Keratinocyte (primary cell): ENCODE measurements around the gene CORO1C. TPM values are rescaled to one million over a fixed set of nuclear protein-coding genes. Genes with fewer than 3 reads are reported as not detected.
A peak's percentile ranks its signal among the peaks of the same experiment; 100 is the strongest.

ENCODE experiments used
- DNase-seq: peaks from one replicate; pipeline ENCODE4 v3.0.0-alpha.2; 2011; ENCODE audit warnings: low read depth, missing footprints, low spot score
- FAIRE-seq: peaks from 2 replicates; lab custom pipeline; 2011; peaks lifted over from hg19 to GRCh38; lab: Jason Lieb, UNC
- H2AFZ ChIP-seq: 2 replicates; pipeline ENCODE4 v1.6.0; 2012; ENCODE audit warnings: low read length, control low read depth, inconsistent platforms; ENCODE audit not compliant: control insufficient read depth
- H3K27ac ChIP-seq: 2 replicates; pipeline ENCODE4 v1.5.1; 2011; ENCODE audit warnings: low read length; ENCODE audit not compliant: control insufficient read depth, insufficient read depth
- H3K27me3 ChIP-seq: 3 replicates; pipeline ENCODE4 v1.6.0; 2011; ENCODE audit warnings: low read length; ENCODE audit not compliant: control insufficient read depth, insufficient read depth; ENCODE audit errors: extremely low read depth
- H3K36me3 ChIP-seq, 2 experiments: 2 replicates in 1 of 2; 3 replicates in 1 of 2; pipeline ENCODE4 v1.5.1; 2011; ENCODE audit warnings: low read length in 2 of 2, mild to moderate bottlenecking in 1 of 2; ENCODE audit not compliant: control insufficient read depth in 2 of 2, insufficient read depth in 2 of 2; ENCODE audit errors: extremely low read depth in 1 of 2
- H3K4me1 ChIP-seq: 3 replicates; pipeline ENCODE4 v1.5.1; 2011; ENCODE audit warnings: low read length; ENCODE audit not compliant: control insufficient read depth, insufficient read depth; ENCODE audit errors: extremely low read depth
- H3K4me2 ChIP-seq: 3 replicates; pipeline ENCODE4 v1.6.0; 2011; ENCODE audit warnings: low read depth, low read length; ENCODE audit not compliant: control insufficient read depth, insufficient read depth; ENCODE audit errors: extremely low read depth
- H3K4me3 ChIP-seq, 3 experiments: fragments of 200-600 bp in 1 of 3; sonication (generic) in 1 of 3; 2 replicates in 2 of 3; 3 replicates in 1 of 3; pipeline ENCODE4 v1.5.1; 2011 to 2016; ENCODE audit warnings: low read length in 3 of 3, mild to moderate bottlenecking in 3 of 3, control low read depth in 2 of 3, inconsistent platforms in 1 of 3, low read depth in 1 of 3, mixed read lengths in 1 of 3, mixed run types in 1 of 3, moderate library complexity in 1 of 3; ENCODE audit not compliant: control insufficient read depth in 2 of 3, insufficient read depth in 2 of 3; ENCODE audit errors: extremely low read depth in 1 of 3
- H3K79me2 ChIP-seq: 2 replicates; pipeline ENCODE4 v1.6.0; 2012; ENCODE audit warnings: low read length; ENCODE audit not compliant: control insufficient read depth, insufficient read depth
- H3K9ac ChIP-seq: 3 replicates; pipeline ENCODE4 v1.6.0; 2011; ENCODE audit warnings: low read length; ENCODE audit not compliant: control insufficient read depth, insufficient read depth; ENCODE audit errors: extremely low read depth
- H3K9me1 ChIP-seq: 3 replicates; pipeline ENCODE4 v1.6.0; 2011; ENCODE audit warnings: low read length; ENCODE audit not compliant: control insufficient read depth, insufficient read depth; ENCODE audit errors: extremely low read depth
- H3K9me3 ChIP-seq: 2 replicates; pipeline ENCODE4 v1.5.1; 2012; ENCODE audit warnings: low read depth, low read length; ENCODE audit not compliant: control insufficient read depth
- H4K20me1 ChIP-seq: 3 replicates; pipeline ENCODE4 v1.6.0; 2011; ENCODE audit warnings: low read length; ENCODE audit not compliant: control insufficient read depth, insufficient read depth; ENCODE audit errors: extremely low read depth
- CTCF ChIP-seq, 3 experiments: IDR thresholded peaks in 1 of 3; conservative IDR thresholded peaks in 1 of 3; optimal IDR thresholded peaks in 1 of 3; 2 replicates in 2 of 3; 3 replicates in 1 of 3; pipeline versions ENCODE3 to v1.5.1; 2011; ENCODE audit warnings: low read length in 3 of 3, mild to moderate bottlenecking in 3 of 3, moderate library complexity in 2 of 3, control low read depth in 1 of 3, inconsistent platforms in 1 of 3; ENCODE audit not compliant: insufficient read depth in 2 of 3; ENCODE audit errors: extremely low read depth in 1 of 3
- EZH2 ChIP-seq: IDR thresholded peaks from one replicate; pipeline ENCODE4 v1.6.1; 2012; ENCODE audit warnings: inconsistent platforms, mild to moderate bottlenecking, low read length, moderate library complexity
- dilution Hi-C: fragments of 300-500 bp; cut with MboI; formaldehyde crosslinking; loops from one replicate; pipeline ENCODE4 v1.7.0; 2020; ENCODE audit warnings: low sequenced_read_pairs; ENCODE audit not compliant: extremely low pct_ligation_motif_present
- polyA plus RNA-seq, 5 experiments: library from polyadenylated mRNA; depleted of rRNA in 3 of 5; stranded (reverse) in 3 of 5; stranded (forward) in 1 of 5; unstranded in 1 of 5; fragments of >200 nt; gene quantifications; 1 replicate in 1 of 5; 2 replicates in 3 of 5; 3 replicates in 1 of 5; pipeline versions ENCODE4 v1.2.1 to v1.2.3, GENCODE V29; 2011 to 2012; ENCODE audit warnings: missing spikeins in 2 of 5, low read depth in 1 of 5, low replicate concordance in 1 of 5

Gene CORO1C
- polyA plus RNA-seq, 1 donor (not counting 4 experiments of a cell fraction or from before 2014, with no cell fraction given) = 283 TPM

DNA sequence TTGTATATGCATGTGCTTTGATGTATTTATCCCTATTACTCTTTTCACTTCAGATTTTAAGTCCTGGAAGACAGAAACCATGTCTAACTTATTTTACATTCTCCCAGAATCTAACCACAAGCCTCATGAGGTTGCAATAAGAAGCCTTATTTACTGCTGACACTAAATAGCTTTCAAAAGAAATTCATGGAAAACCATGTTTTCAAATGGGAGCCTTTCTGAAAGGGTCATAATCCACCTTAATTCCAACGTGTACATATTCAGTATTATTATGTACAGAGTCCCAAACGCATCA lies 34.4 kb downstream of the CORO1C start:
- peak overlapping the region in 2 of 3 experiments; percentile 11 to 32 for H3K4me3 ChIP-seq

DNA sequence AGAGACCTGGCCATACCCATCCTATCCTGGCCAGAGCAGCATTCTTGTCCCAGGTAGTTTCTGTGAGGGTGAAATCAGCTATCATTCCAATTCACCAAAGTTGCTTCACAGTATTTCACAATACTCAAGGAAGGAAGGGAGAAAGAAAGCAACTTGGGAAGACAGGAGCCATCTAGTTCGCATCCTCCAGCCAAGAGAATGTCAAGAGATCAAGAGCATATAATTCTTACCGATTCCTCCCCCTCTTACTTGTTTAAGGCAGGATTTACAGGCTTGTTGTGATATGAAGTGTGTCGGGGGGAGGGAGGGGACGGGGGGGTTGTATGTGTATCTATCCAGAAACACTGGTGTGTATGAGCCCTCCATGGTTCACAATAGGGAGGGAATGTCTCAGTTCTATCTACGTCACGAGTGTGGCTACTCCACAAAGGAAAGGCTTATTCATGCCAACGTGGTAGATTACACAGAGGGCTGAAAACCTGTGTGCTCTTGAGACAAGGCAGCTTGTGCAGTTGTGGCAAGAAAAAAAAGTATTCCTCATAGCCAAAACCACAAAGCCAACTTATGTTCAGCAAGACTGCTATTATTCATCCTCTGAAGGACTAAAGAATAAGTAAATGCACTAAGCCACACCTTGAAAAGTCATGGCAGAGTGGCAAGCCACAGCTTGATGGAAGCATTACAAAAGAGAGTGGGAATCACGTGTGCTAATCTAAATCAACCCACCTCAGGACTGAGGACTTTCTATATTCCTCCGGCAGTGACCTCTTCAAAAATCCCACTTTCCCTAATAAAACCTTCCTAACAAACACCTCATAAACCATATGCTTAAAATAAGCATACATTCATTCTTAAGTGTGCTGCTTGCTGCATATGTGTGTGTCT lies 35.0 kb downstream of the CORO1C start:
- Histone ChIP-seq H3K9me1 (peaks cover 4% of the 10 kb centered on the region), H2AFZ (no peak overlapping the region), H3K4me2 (peak overlapping the region; percentile 79), H3K4me3 (peak overlapping the region; percentile 5 to 58 (median 37)), H3K79me2 (peaks cover 52% of the 10 kb centered on the region), H3K27ac (peak overlapping the region; percentile 95), H3K4me1 (peaks cover 59% of the 10 kb centered on the region), H4K20me1 (no peaks in the 10 kb centered on the region), H3K36me3 (peaks cover 8 to 22% of the 10 kb centered on the region in 2 experiments), H3K27me3 (no peaks in the 10 kb centered on the region), H3K9ac (peak overlapping the region; percentile 79), H3K9me3 (no peaks in the 10 kb centered on the region)
- FAIRE-seq (peak; percentile 86), DNase-seq (peak; percentile 99)
- TF ChIP-seq CTCF (optimal IDR thresholded peaks at IDR 0.05 in 1 of 3, IDR thresholded peaks at IDR 0.05 in 1 of 3, conservative IDR thresholded peaks at IDR 0.05 in 1 of 3; ENCODE audit: extremely low read depth in 1 of 3, insufficient read depth in 2 of 3, low read length in 3 of 3) = no peak
- TF ChIP-seq EZH2 = no peak
- dilution Hi-C loops = no loop called here

More for the DNA sequence above, 34.4 kb downstream of the CORO1C start:
- H3K27ac ChIP-seq = peak overlapping the region; percentile 95
- peaks cover 1% of the 10 kb centered on the region for H4K20me1 ChIP-seq
- H3K9ac ChIP-seq = peak overlapping the region; percentile 77
- H3K9me3 ChIP-seq = no peaks in the 10 kb centered on the region
- FAIRE-seq = no peak
- DNase-seq = no peak
- dilution Hi-C loops = no loop called here
- H3K4me1 ChIP-seq = peaks cover 61% of the 10 kb centered on the region
- peaks cover 9 to 22% of the 10 kb centered on the region in 2 experiments for H3K36me3 ChIP-seq
- peak overlapping the region; percentile 79 for H3K4me2 ChIP-seq
- H2AFZ ChIP-seq = no peak overlapping the region
- TF ChIP-seq EZH2 (no peak), CTCF (optimal IDR thresholded peaks at IDR 0.05 in 1 of 3, IDR thresholded peaks at IDR 0.05 in 1 of 3, conservative IDR thresholded peaks at IDR 0.05 in 1 of 3; ENCODE audit: extremely low read depth in 1 of 3, insufficient read depth in 2 of 3, low read length in 3 of 3) (no peak)
- no peaks in the 10 kb centered on the region for H3K27me3 ChIP-seq
- H3K9me1 ChIP-seq = peaks cover 3% of the 10 kb centered on the region
- peaks cover 57% of the 10 kb centered on the region for H3K79me2 ChIP-seq
